Prostate gland (tissue), 2 donors: ENCODE measurements around the gene APPL2. TPM values are rescaled to one million over a fixed set of nuclear protein-coding genes. Genes with fewer than 3 reads are reported as not detected.

ENCODE experiments used
- total RNA-seq, 2 donors: library from RNA; depleted of rRNA; stranded (reverse); fragments of >200 nt; gene quantifications; one replicate each; pipeline ENCODE4 v1.1.0, GENCODE V29; 2016

APPL2 gene
- total RNA-seq, 2 donors from 2014 or later: 72.0 to 110 TPM

Other genes with a start within 250 kb of the APPL2 start
- 1 to 10 TPM; 2.8 to 6.5 TPM for gene NOPCHAP1, start 249.9 kb downstream of the APPL2 start, total RNA-seq
- 1 to 10 TPM; 2.6 to 5.3 TPM for gene ALDH1L2, start 151.7 kb downstream of the APPL2 start, total RNA-seq
- gene WASHC4, start 128.4 kb downstream of the APPL2 start, total RNA-seq: 10 to 100 TPM; 30.6 to 31.2 TPM
- 100 to 1,000 TPM in 1 of 2 donors, 10 to 100 TPM in 1; 47.1 to 108 TPM for gene C12orf75, start 94.5 kb upstream of the APPL2 start, total RNA-seq